Measurements from ENCODE around the gene SBF2.

Gene SBF2

DNA sequence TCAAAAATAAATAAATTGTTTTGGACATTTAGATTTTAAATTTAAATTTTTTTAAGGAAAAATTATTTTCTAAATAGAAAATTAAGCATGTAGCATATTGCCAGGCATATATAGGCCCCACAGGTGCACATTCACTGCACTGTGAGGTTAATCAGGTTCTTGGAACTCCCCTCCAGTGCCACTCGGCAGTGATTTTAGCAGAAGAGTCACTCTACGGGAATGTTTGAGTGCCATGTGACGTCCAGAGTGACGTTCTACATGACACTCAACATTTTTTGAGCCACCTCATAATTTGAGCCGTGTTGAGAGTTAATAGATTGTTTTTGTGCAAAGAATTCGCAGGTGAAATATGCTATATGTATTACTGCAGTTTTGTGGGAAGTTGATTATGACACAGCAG is 552.8 kb downstream of the SBF2 start:
- no peak for DNase-seq
- H3K36me3 ChIP-seq: peaks cover 32% of the 10 kb centered on the region
- no peak overlapping the region for H3K4me3 ChIP-seq (ENCODE audit: low read depth, low read length)
- no peaks in the 10 kb centered on the region for H3K27me3 ChIP-seq (ENCODE audit: insufficient read depth, low read depth, severe bottlenecking)
- H3K27ac ChIP-seq: no peak overlapping the region
- no peaks in the 10 kb centered on the region for H3K9me3 ChIP-seq (ENCODE audit: severe bottlenecking)
- no peak for TF ChIP-seq CTCF (IDR thresholded peaks at IDR 0.05; ENCODE audit: low read depth, low read length)

DNA sequence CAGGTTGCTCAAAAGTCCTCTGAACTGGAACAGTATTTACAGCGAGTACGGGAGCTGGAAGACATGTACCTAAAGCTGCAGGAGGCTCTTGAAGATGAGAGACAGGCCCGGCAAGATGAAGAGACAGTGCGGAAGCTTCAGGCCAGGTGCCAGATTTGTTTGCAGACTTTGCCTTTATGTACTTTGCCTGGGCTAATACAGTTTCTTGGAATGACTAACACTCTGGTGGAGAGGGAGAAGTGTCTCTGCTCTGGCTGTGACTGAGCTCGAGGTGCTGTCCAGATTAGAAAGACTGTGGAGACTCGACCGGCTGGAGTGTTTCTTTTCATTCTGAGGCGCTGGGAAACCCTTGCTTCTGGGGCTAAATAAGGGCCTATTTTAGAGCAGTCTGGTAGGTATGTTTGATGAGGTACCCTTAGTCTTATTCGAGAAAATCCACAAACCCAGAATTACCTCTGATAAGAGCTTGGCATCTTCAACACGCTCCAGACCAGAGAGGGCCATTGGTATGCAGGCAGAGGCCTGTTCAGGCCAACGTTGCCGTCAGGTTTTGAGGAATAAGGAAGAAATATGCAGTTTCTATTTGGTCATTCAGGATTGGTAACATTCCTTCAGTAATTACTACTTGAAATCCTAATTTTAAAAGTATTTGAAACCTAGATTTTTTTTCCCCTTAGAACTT is 553.7 kb downstream of the SBF2 start:
- no peak for DNase-seq

DNA sequence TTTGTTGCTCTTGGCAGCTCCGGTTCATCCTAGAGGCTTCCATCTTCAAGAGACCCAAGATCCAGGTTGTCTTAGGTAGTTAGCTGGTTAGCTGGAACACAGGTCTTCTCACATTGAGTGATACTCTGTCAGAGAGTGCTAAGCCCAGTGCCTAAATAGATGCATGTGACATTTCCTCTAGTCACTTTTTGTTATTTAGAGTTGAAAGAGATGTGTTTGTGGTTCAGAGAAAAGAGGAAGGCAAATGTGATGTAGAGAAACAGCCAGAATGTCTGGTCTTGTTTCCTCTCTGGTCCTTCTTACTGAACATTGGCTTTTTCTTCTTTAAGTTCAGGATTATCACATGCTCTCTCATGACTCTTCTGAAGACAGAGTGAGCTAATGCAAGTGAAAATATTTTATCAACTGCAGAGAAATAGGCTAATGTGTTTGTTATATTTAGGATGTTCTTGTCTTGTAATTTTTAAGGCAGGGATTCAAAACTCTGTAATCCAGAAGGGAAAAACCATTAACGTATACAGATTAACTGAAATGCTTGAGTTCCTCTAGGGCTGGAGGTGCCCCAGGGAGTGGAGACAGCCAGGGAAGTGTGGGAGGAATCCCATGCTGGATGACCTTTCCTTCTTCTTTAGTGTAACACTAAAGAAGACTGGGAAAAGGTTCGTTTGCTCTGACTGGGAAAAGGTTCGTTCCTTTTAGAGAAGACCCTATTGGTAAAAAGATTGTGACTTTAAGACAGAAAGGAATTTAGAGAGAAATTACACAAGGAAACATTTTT is 554.7 kb downstream of the SBF2 start:
- DNase-seq: no peak
- Histone ChIP-seq H3K36me3 (peaks cover 43% of the 10 kb centered on the region), H3K27ac (no peak overlapping the region)

More for the DNA sequence above, 553.7 kb downstream of the SBF2 start:
- peaks cover 2% of the 10 kb centered on the region for H3K9me3 ChIP-seq (ENCODE audit: severe bottlenecking)
- H3K27me3 ChIP-seq (ENCODE audit: insufficient read depth, low read depth, severe bottlenecking): no peaks in the 10 kb centered on the region
- TF ChIP-seq CTCF (IDR thresholded peaks at IDR 0.05; ENCODE audit: low read depth, low read length): no peak
- no peak overlapping the region for H3K4me3 ChIP-seq (ENCODE audit: low read depth, low read length)
- no peak overlapping the region for H3K27ac ChIP-seq
- peaks cover 36% of the 10 kb centered on the region for H3K36me3 ChIP-seq

DNA sequence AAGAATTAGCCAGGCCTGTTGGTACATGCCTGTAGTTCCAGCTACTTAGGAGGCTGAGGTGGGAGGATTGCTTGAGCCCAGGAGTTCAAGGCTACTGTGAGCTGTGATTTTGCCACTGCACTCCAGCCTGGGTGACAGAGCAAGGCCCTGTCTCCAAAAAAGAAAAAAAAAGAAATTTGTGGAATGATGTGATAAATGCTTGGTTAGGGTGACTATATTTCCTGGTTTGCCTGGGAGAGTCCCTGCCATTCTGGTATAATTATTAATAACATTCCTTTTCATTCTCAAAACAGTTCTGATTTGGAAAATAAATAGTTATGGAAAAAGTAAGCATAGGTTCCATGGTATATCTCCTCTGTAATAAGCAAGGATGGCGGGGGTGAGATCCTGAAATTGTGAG is 555.3 kb downstream of the SBF2 start:
- no peak for TF ChIP-seq CTCF (IDR thresholded peaks at IDR 0.05; ENCODE audit: low read depth, low read length)
- H3K36me3 ChIP-seq: peaks cover 46% of the 10 kb centered on the region

More for the DNA sequence above, 554.7 kb downstream of the SBF2 start:
- H3K9me3 ChIP-seq (ENCODE audit: severe bottlenecking): peaks cover 2% of the 10 kb centered on the region
- TF ChIP-seq CTCF (IDR thresholded peaks at IDR 0.05; ENCODE audit: low read depth, low read length): no peak
- H3K4me3 ChIP-seq (ENCODE audit: low read depth, low read length): no peak overlapping the region
- no peaks in the 10 kb centered on the region for H3K27me3 ChIP-seq (ENCODE audit: insufficient read depth, low read depth, severe bottlenecking)

GRCh38 chr11:9738116-9738515 is 555.9 kb downstream of the SBF2 start:
- no peak overlapping the region for H3K27ac ChIP-seq
- no peak for DNase-seq
- peaks cover 51% of the 10 kb centered on the region for H3K36me3 ChIP-seq
- H3K4me3 ChIP-seq (ENCODE audit: low read depth, low read length): no peak overlapping the region
- peaks cover 2% of the 10 kb centered on the region for H3K9me3 ChIP-seq (ENCODE audit: severe bottlenecking)
- no peaks in the 10 kb centered on the region for H3K27me3 ChIP-seq (ENCODE audit: insufficient read depth, low read depth, severe bottlenecking)
- TF ChIP-seq CTCF (IDR thresholded peaks at IDR 0.05; ENCODE audit: low read depth, low read length): no peak

More for the DNA sequence above, 555.3 kb downstream of the SBF2 start:
- H3K27ac ChIP-seq: no peak overlapping the region
- H3K27me3 ChIP-seq (ENCODE audit: insufficient read depth, low read depth, severe bottlenecking): no peaks in the 10 kb centered on the region
- DNase-seq: no peak
- no peak overlapping the region for H3K4me3 ChIP-seq (ENCODE audit: low read depth, low read length)
- H3K9me3 ChIP-seq (ENCODE audit: severe bottlenecking): peaks cover 2% of the 10 kb centered on the region

Measured in WERI-Rb-1 (cell line).